Erythroblast (primary cell): ENCODE results near the gene CXXC1.

ENCODE experiments used
- DNase-seq, 2 experiments: peaks; one replicate each; lab custom pipeline; 2025; lab: John Stamatoyannopoulos, UW
- GATA1 ChIP-seq: IDR thresholded peaks from 2 replicates; pipeline ENCODE4 v1.6.1; 2011; ENCODE audit warnings: low read depth, mild to moderate bottlenecking, control low read depth, low read length, moderate library complexity
- POLR2A ChIP-seq: IDR thresholded peaks from 2 replicates; pipeline ENCODE4 v1.6.1; 2011; ENCODE audit warnings: mild to moderate bottlenecking, low read length

Gene CXXC1

DNA sequence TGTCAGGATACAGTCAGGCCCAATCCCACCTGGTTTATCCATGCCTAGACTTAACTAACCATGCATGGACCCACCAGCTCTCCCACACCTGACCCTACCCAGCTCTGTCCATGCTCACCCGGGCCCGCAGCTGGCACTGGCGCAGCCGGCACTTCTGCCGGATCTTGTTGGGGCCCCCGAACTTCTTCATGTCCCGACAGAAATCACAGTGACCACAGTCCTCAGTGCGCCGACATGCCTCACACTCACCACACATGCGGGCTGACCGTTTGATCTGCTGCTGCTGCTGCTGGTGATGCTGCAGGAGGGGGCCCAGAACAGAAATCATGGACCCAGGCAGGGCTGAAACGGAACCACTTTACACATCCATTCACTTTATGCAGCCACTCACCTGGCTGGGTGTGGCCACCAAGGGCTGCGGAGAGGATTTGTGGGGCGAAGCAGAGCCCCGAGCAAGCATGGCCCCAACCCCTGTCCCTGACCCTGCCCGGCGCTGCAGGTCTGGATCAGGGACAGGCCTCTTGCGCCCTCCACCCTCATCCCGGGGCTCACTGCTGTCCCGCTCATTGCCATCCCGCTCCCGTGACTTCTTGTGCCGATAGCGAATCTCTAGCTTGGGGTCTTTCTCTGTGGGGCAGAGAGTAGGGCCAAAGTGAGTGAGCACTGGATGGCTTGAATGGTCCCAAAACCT lies 1.7 kb downstream of the CXXC1 start:
- DNase-seq: no peak
- TF ChIP-seq POLR2A (no peak), GATA1 (no peak)

DNA sequence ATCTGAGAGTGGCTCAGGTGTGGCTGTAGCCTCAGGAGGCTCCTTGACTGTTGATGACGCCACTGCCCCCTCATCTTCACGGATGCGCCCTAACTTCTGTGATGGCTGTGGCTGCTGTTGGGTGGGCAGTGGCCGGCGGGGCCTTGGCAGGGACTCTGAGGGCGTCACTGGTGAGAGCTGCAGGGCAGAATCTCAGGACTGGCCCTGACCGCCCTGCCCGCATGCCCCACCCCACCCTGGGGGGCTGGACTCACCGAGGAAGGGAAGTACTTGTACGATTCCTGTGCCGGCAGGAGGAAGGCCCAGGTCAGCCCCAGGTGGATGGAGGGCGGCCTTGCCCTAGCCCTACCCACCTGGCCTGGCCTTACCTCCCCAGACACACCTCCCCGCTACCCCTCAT lies 2.4 kb downstream of the CXXC1 start:
- TF ChIP-seq GATA1: no peak
- no peak for TF ChIP-seq POLR2A
- DNase-seq: no peak

DNA sequence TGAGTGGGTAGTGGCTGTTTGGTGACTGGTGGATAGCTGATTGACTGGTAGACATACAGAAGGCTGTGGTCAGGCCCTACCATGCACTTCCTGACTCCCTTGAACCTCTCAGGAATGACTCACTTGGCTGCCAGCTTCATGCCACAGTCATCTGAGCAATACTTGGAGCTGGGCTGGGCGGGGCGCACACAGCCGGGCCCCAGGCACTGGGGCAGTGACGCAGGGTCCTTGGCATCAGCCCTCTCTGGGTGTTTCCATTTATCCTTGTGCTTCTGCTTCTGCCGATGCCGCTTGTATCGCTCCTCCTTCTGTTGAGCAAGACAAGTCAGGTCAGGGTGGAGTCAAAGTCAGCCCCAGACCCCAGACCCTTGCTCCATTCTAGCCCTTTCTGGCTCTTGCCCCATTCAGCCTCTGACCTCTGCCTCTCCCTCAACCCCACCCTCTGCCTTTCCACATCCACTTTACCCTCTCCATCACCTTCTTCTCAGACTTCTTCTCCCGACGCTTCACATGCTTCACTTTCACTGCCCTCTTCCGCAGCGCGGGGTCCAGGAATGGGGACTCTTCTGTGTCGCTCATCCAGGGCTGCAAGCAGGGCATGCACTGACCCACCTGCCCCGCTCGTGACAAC lies 3.1 kb downstream of the CXXC1 start:
- TF ChIP-seq GATA1: no peak
- TF ChIP-seq POLR2A: no peak
- DNase-seq: no peak

DNA sequence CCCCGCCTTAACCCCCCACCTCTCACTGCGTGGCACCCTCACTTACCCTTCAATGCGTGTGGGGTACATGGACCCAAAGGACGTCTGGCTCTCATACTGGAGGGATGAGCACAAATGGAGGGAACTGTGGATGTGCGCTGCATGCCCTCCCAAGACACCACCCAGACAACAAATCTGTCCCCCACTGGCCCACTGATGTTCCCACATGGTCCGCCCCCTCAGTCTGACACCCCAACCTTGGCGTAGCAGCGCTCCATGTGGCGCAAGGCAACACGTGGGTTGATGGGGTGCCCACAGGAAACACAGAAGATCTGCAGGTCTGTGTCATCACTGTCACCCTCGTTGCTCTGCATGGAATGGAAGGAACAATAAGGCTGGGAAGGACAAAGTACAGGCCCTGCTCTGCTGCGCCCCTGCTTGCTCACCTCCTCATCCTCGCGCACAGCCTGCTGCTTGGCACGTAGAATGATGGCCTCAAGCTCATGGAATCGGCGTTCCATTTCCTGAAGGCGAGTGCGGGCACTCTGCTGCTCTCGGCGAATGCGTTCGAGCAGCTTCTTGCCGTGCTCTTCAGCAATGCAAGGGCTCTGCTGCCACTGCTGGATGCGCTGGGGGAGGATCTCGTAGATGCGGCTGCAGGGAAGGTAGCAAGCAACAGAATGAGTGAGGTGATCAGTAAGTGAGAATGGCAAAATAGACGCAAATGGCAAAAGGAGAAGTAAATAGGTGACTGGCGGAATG lies 3.9 kb downstream of the CXXC1 start:
- no peak for DNase-seq

DNA sequence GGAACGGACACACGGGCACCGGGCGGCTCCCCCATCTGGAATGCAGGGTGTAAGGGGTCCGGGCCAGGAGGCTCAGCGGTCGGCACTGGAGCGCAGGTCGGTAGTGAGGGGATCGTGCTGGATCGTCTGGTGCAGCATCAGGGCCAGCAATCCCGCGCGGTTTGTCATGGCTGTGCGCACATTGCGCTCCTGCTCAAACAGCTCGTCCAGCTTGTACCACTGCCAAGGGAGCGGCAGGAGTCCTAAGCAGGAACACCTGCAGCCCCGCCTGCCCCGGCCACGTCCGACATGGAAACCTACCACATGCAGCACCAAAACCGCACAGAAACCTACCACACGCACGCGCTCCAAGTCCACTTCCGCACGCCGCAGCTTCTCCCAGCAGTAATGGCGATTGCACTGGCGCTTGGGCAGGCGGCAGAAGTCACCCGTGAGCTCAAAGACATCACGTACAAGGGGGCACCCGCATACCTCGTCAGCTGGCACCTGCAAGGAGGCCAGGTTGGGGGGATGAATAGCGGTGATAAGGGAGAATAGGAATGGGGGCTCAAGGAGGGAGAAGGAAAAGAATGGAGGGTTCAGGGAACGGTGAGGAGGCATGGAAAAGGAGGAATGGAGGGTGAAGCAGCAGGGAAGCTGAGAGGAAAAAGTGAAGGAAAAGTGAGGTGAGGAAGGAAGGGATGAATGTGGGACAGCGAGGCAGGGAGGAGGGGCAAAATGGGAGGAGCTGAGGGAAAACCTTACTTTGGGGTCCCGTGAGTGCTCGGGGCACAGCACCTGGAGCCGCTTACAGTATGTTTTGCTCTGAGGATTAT lies 4.8 kb downstream of the CXXC1 start:
- DNase-seq: no peak
- no peak for TF ChIP-seq POLR2A
- no peak for TF ChIP-seq GATA1

More for the DNA sequence above, 3.9 kb downstream of the CXXC1 start:
- TF ChIP-seq POLR2A (no peak), GATA1 (no peak)

DNA sequence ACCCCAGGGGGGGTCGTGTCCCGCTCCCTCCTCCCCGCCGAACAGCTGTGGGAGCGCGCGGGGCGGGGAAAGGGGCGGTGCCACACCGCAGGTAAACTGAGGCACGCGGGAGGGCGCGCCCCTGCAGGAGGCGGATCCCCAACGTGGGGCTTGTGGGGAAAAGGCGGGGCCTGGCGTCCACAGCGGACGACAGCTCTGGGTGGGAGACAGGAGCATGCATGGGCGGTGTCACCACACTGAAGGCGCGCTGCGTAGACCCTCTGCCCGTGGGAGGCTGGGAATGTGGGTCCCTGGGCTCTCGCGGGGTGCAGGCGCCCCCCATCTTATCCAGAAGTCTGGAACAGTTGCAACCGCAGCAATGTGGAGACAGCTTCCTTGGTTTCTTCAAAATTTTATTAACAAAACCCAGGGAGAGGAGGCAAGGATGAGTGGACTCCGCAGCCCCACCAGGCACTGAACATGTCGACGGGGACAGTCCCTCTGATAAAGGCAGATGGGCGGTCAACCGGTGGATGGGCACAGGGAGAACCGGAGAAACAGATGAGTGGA lies 5.4 kb downstream of the CXXC1 start:
- TF ChIP-seq GATA1 (no peak), POLR2A (no peak)
- no peak for DNase-seq

DNA sequence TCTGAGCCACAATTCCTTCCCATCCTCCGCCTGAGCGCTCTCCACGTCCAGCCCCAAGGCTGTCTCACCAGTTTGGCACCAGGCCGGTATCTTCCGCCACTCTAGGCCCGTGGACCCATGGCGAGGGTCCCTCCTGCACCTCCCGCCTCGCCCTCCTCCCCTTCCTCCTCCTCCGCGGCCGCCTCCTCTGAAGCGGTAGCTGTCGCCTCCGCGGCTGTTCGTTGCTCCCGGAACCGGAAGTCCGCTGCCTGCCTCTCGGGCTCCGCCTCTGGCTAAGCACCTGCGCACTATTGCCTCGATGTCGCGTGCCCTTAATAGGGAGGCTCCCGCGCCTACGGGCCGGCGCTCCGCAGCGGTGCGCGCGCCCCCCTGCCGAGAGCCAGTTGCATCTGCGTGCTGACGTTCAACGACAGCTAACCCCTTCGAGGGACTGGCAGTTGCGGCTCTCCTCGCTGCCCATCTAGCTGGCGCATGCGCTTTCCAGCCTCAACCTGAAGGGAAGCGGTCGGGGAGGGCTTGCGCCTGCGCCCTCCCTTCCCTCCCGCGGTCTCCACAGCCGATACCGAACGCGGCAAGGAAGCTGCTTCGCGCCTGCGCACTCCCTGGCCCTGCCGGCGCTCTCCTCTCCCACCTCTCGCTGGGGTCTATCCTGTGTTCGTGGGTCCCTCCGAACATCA lies 6.1 kb downstream of the CXXC1 start, which contains the start of gene MBD1:
TSS of gene MBD1 (minus strand) at position 229 of the 677 bp plus-strand sequence. CDS start 1,531 bp downstream, outside the sequence.
- peak; percentile 99 for TF ChIP-seq POLR2A
- TF ChIP-seq GATA1: no peak
- peak; percentile 99 to 100 for DNase-seq

DNA sequence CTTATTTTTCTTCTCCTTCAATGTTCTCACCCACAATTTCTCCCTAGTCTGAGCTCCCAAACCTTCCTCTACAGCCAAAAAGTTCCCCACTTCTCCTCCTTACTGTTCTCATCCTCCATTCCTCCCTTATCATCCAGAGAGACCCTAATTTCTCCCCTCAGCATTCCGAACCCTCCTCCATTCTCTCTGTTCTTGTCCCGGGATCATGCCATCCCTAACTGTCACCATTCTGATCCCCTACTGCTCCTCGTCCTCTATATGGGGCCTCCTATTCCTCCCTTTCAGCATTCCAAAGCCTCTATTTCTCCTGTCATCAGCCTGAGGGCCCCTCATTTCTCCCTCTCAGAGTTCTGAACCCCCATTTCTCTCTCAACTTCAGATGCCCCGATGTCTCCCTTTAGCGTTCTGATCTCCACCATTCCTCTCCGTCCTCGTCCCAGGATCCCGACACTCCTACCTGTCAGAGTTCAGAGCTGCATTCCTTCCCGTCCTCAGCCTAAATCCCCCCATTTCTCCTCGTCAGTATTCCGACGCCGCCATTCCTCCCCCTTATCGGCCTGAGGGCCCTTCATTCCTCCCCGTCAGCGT lies 6.7 kb downstream of the CXXC1 start:
- no peak for DNase-seq
- TF ChIP-seq POLR2A (no peak), GATA1 (no peak)

DNA sequence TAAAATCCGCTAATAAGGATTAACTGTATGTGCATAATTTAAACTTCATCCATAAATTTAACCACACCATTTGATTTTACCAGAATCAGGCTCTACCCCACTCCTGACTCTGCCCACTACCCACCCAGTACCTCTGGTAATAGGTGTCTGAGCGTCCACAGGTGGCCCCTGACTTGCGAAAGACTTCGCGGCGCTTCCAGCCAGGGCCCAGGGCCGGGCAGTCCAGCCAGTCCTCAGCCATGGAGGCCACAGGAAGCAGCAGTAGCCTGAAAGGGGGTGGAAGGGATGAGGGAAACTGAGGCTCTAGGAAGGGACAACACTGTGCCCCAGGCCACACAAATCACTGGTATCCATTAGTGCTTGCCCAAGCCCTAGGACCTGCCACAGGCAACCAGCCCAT lies 7.7 kb downstream of the CXXC1 start:
- TF ChIP-seq GATA1 (no peak), POLR2A (no peak)

DNA sequence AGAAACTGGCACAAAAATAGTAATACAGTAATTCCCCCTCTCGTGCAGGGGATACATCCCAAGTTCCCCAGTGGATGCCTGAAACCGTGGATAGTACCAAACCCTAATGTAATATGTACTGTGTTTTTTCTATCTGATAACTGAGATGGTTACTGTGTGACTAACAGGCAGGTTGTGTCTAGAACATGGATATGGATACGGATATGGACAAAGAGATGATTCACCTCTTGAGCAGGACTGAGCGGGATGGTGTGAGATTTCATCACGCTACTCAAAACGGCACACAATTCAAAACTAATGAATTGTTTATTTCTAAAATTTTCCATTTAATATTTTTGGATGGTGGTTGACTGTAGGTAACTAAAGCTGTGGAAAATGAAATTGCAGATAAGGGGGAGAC lies 9.6 kb downstream of the CXXC1 start:
- TF ChIP-seq GATA1 (no peak), POLR2A (no peak)
- DNase-seq: no peak

More for the DNA sequence above, 7.7 kb downstream of the CXXC1 start:
- no peak for DNase-seq

DNA sequence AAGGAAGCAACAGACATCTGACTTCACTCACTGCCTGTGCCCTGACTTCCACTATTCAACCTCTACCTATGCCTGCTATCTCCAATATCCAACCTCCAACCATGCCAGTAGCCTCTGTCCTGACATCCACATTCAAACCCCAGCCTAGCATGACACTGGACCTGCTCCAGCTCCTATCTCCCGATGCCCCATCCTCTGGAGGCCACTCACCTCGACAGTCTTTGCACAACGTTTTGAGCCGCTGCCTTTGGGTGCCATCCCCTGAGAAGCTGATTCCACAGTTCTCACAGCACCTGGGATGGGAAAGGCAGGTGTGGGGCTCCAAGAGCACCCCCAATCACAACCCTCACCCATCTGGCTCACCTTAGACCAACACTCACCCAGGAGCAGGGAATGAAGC lies 11.0 kb downstream of the CXXC1 start:
- no peak for DNase-seq
- no peak for TF ChIP-seq POLR2A
- TF ChIP-seq GATA1: no peak

DNA sequence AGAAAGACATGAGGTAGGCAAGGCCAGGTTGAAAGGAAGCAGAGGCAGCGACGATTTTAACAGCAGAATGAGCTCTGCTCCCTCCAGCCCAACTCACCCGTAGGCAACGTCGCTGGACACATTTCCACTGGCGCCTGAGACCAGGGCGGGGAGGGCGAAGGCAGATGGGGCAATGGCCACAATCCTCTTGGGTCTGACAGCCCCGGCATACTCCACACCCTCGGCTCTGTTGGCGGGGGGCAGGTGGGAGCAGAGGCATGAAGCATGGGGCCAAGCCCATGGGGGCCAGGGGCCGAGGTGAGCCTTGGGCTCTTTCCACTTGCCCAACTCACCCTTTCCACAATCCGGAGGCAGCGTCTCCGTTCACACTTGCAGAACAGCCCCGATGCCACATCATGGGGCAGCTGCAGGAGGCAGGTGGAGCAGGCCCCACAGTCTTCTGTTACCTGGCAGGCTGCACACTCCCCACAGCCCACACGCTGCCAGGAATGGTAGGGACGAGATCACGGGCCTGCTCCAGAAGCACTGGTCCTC lies 11.9 kb downstream of the CXXC1 start:
- DNase-seq: no peak
- no peak for TF ChIP-seq GATA1
- no peak for TF ChIP-seq POLR2A
